Loucy (cell line): Measurements from ENCODE around the gene FAM169A.

ENCODE experiments used
- H2AFZ ChIP-seq: fragments of 200-600 bp; sonication (generic); 2 replicates; pipeline ENCODE4 v1.6.0; 2016; ENCODE audit warnings: antibody characterized with exemption, mild to moderate bottlenecking, low read length, moderate library complexity
- H3F3A ChIP-seq: fragments of 200-600 bp; 2 replicates; pipeline ENCODE4 v1.6.0; 2016; ENCODE audit warnings: antibody characterized with exemption, low read depth, mild to moderate bottlenecking
- H3K27me3 ChIP-seq: fragments of 200-600 bp; sonication (generic); 2 replicates; pipeline ENCODE4 v1.6.1; 2014; ENCODE audit warnings: low read length, mild to moderate bottlenecking; ENCODE audit not compliant: insufficient read depth, poor library complexity, severe bottlenecking
- H3K36me3 ChIP-seq: fragments of 200-600 bp; sonication (generic); 2 replicates; pipeline ENCODE4 v1.6.1; 2016; ENCODE audit warnings: low read length; ENCODE audit not compliant: insufficient read depth
- H3K4me1 ChIP-seq: fragments of 200-600 bp; sonication (generic); 2 replicates; pipeline ENCODE4 v1.5.1; 2014; ENCODE audit warnings: low read length, mild to moderate bottlenecking; ENCODE audit not compliant: insufficient read depth, poor library complexity, severe bottlenecking
- H3K4me2 ChIP-seq: fragments of 200-600 bp; sonication (generic); 2 replicates; pipeline ENCODE4 v1.6.0; 2014; ENCODE audit warnings: antibody characterized with exemption, low read length, low read depth, mild to moderate bottlenecking; ENCODE audit not compliant: poor library complexity, severe bottlenecking
- H3K4me3 ChIP-seq: fragments of 200-600 bp; sonication (generic); 2 replicates; pipeline ENCODE4 v1.5.1; 2014; ENCODE audit warnings: low read length, mild to moderate bottlenecking, mixed read lengths; ENCODE audit not compliant: poor library complexity, severe bottlenecking
- H3K79me2 ChIP-seq: fragments of 200-600 bp; sonication (generic); 2 replicates; pipeline ENCODE4 v1.6.1; 2014; ENCODE audit warnings: low read length; ENCODE audit not compliant: insufficient read depth
- H3K9ac ChIP-seq: fragments of 200-600 bp; sonication (generic); 2 replicates; pipeline ENCODE4 v1.6.0; 2014; ENCODE audit warnings: mild to moderate bottlenecking, low read depth, low read length, moderate library complexity; ENCODE audit not compliant: poor library complexity, severe bottlenecking
- H3K9me2 ChIP-seq: fragments of 200-600 bp; sonication (generic); replicated peaks from 2 replicates; pipeline ENCODE4 v1.6.1; 2016; ENCODE audit warnings: low read depth, low read length, mixed read lengths
- H3K9me3 ChIP-seq: fragments of 200-600 bp; sonication (generic); 2 replicates; pipeline ENCODE4 v1.6.1; 2014; ENCODE audit warnings: mild to moderate bottlenecking, antibody characterized with exemption, low read length, low read depth; ENCODE audit not compliant: insufficient read depth
- H4K20me1 ChIP-seq: fragments of 200-600 bp; sonication (generic); 2 replicates; pipeline ENCODE4 v1.6.0; 2014; ENCODE audit warnings: antibody characterized with exemption, low read length, mild to moderate bottlenecking; ENCODE audit not compliant: insufficient read depth, poor library complexity, severe bottlenecking
- EZH2phosphoT487 ChIP-seq: fragments of 200-600 bp; IDR thresholded peaks from 2 replicates; pipeline ENCODE4 v1.6.1; 2018; ENCODE audit warnings: antibody characterized with exemption, mild to moderate bottlenecking, moderate library complexity, borderline replicate concordance
- TF ChIP-seq, protein P1 (sequence below): fragments of 200-600 bp; sonication (generic); conservative IDR thresholded peaks from 2 replicates; pipeline ENCODE4 v1.5.1; 2014; ENCODE audit warnings: mild to moderate bottlenecking, antibody characterized with exemption, low read length

The FAM169A gene

DNA sequence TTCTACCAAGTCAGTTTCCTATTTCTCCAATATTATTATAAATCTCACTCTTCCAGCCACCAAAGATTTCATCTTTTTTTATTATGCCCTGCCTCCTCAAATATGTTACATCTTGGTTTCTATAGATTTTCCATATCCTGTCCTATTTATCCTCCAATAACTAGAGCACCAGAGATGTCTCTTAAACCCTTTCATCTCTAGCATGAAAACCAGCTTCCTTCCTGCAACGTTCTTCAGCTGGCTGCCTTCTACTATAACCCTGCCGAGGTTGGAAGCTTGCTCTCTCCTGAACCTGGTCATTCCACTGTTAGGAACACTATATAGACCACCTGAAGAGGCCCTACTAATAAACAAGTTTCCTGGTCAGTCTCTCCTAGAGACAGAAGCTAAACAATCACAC is 27.9 kb downstream of the FAM169A start:
- Histone ChIP-seq H3K27me3 (no peaks in the 10 kb centered on the region), H2AFZ (peak overlapping the region; percentile 77), H3K9ac (peak overlapping the region; percentile 31), H3F3A (no peaks in the 10 kb centered on the region), H3K9me3 (no peaks in the 10 kb centered on the region), H3K9me2 (no peaks in the 10 kb centered on the region), H3K79me2 (no peaks in the 10 kb centered on the region), H4K20me1 (no peaks in the 10 kb centered on the region), H3K4me1 (peaks cover 13% of the 10 kb centered on the region), H3K4me2 (peak overlapping the region; percentile 68), H3K4me3 (peak overlapping the region; percentile 23), H3K36me3 (no peaks in the 10 kb centered on the region; the same call in 1 of the 2 replicates)
- TF ChIP-seq, protein P1, sequence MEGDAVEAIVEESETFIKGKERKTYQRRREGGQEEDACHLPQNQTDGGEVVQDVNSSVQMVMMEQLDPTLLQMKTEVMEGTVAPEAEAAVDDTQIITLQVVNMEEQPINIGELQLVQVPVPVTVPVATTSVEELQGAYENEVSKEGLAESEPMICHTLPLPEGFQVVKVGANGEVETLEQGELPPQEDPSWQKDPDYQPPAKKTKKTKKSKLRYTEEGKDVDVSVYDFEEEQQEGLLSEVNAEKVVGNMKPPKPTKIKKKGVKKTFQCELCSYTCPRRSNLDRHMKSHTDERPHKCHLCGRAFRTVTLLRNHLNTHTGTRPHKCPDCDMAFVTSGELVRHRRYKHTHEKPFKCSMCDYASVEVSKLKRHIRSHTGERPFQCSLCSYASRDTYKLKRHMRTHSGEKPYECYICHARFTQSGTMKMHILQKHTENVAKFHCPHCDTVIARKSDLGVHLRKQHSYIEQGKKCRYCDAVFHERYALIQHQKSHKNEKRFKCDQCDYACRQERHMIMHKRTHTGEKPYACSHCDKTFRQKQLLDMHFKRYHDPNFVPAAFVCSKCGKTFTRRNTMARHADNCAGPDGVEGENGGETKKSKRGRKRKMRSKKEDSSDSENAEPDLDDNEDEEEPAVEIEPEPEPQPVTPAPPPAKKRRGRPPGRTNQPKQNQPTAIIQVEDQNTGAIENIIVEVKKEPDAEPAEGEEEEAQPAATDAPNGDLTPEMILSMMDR: no peak
- no peak for TF ChIP-seq EZH2phosphoT487

DNA sequence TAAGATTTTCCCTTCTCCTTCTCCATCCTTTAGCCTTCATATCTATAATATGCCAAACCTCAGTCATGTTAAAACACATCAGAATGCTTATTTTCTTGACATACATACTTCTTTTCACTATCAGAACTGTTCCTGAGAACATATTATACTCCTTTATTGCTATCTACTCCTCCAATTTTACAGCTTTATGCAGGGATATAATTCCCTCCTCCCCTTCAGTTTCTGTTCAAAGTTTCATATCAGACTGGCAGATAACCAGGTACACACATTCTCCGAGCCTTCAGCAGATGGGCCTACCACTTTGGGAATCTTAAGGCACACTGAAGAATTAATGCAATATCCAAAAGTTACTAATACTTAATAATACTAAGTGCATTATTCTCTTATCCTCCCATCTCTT is 29.1 kb downstream of the FAM169A start:
- no peaks in the 10 kb centered on the region for H3K9me2 ChIP-seq
- H3K36me3 ChIP-seq: no peaks in the 10 kb centered on the region; the same call in 1 of the 2 replicates
- no peaks in the 10 kb centered on the region for H3K27me3 ChIP-seq
- H3K79me2 ChIP-seq: no peaks in the 10 kb centered on the region
- no peaks in the 10 kb centered on the region for H3F3A ChIP-seq
- H3K9me3 ChIP-seq: no peaks in the 10 kb centered on the region
- no peaks in the 10 kb centered on the region for H4K20me1 ChIP-seq
- peaks cover 13% of the 10 kb centered on the region for H3K4me1 ChIP-seq
- no peak overlapping the region for H2AFZ ChIP-seq
- H3K4me3 ChIP-seq: no peak overlapping the region
- TF ChIP-seq EZH2phosphoT487: no peak
- TF ChIP-seq, protein P1: no peak
- H3K4me2 ChIP-seq: no peak overlapping the region
- H3K9ac ChIP-seq: no peak overlapping the region

DNA sequence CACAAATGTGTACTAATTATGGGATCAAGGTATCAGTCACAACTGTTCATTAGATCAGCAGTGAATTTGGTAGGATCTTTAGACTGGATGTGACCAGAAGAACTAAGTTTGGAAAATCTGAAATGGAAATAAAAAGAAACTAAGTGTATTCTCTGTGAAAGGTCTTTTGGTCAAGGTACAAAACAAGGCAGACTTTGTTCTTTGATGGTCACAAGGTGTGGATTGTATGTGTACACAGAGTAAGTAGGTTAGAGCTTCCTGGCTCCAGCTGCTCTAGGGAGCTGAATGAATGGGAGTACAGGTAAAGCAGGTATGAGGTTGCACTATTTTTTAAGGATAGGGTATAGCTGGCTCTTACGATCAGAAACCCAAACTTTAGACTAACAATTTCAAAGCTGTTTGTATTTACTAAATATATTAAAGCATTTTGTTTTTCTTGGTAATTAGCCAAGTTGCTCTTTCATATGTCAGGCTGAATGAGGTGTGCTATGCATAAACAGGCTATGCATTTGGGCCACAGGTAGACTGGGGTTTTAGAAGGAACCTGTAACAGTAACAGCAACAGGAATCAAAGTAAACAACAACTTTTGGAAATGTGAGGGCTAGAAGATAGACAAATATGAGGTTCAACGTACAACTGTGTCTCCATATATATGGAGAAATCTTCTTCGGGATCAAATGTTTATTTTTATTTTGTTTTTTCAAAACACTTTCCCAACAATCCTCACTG is 32.5 kb downstream of the FAM169A start:
- Histone ChIP-seq H3K4me3 (no peak overlapping the region), H3K4me2 (no peak overlapping the region), H3K27me3 (no peaks in the 10 kb centered on the region), H4K20me1 (no peaks in the 10 kb centered on the region), H3K4me1 (peaks cover 11% of the 10 kb centered on the region), H2AFZ (no peak overlapping the region), H3K79me2 (no peaks in the 10 kb centered on the region), H3F3A (no peaks in the 10 kb centered on the region), H3K9me3 (no peaks in the 10 kb centered on the region), H3K9me2 (no peaks in the 10 kb centered on the region), H3K9ac (no peak overlapping the region), H3K36me3 (no peaks in the 10 kb centered on the region)
- TF ChIP-seq, protein P1: no peak
- TF ChIP-seq EZH2phosphoT487: no peak
